HG03095 (cell line): ENCODE data around the gene ARHGDIB.

Experiments
- ATAC-seq: cut with Tn5 transposase; IDR thresholded peaks from one replicate; pipeline ENCODE4 v1.9.1; 2021; ENCODE audit warnings: moderate library complexity; ENCODE audit not compliant: unreplicated experiment

Gene ARHGDIB

DNA sequence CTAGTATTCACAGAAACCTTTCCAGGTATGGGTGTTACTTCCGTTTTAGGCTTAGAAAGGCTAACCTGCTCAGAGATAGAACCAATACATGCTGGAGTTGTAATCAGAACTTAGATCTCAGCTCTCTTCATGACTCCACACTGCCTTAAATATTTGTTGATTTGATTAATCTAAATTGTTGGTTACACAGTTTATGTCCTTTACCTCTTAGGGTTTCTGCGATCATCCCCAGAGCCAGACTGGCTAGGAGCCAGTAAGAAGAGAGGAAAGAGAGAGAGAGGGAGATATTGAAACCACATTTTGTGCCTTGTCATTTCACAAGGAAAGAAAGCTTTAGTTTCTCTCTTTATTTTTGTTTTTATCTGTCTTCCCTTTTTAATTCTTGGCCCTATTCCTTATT lies 58.9 kb downstream of the ARHGDIB start:
- ATAC-seq: no peak

DNA sequence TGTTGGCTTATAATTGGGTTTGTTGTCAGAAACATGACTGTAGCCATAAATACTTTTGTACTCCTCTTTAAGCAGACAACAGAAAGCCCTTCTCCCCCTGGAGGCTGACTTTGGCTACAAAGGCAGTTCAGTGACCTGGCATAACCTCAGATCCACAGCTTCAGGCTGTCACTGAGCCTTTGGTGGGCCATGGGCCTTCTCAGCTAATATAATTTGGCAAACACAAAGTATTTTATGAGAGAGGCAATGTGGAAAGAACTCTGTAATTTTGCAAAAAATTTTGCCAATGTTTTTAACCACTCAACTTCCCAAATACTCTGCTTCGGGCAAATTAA lies 60.2 kb downstream of the ARHGDIB start:
- no peak for ATAC-seq

DNA sequence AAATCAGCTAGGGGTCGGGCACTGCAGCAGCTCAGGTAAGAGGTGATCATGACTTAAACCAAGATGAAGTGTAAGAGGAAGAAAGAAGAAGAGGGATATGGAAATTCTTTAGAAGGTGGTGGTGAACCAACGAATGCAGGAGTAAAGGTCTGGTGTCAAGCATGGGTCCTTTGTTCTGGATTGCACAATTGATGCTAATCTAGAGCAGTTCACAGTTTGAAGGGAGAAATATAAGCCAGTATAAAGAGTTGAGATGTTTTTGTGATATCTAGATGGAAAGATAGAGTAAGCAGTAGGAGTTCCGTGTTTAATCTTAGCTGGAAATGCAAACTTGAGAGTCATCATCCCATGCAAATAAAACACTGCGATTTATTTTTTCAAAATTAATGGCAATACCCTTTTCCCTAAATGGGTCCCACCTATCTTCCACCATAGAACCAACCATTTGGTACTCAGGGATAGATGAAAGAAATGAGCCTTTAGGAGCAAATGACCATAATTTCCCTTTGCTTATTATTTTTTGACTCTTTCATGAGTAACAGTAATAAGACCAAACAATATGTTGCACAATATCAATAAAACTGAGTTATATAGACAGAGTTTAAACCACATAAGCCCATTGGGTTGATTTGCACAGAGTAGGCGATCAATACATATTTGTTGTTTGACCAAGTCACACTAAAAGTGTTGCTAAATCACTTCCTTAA lies 60.7 kb downstream of the ARHGDIB start:
- no peak for ATAC-seq

DNA sequence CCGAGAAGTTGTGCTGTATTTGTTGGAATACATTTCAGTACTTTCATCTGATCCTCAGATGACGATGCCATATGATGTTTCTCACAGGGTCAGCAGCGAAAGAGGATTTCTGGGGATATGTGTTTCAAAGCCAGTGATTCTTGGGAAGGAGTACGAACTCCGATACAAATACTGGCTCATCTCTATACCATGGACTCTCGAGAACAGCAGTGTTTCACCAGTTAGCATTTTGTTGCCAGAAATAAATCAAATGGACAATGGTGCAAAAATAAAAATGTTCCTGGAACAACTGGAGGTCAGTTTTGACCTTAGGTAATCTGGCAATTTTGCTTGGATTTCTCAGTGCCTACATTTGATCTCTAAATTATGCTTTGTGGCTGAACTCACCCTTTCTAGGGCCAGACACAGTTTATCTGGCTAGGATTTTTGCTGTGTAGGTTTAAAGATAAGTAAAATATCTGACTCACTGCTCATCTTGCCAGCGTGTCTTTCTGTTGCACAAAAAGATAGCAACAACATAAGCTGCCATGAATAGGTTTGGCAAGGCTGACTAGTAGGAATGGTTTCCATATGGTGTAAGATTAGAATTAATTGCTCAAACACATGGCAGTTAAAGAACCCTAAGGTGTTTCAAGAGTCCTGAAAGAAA lies 64.8 kb downstream of the ARHGDIB start:
- ATAC-seq: no peak

DNA sequence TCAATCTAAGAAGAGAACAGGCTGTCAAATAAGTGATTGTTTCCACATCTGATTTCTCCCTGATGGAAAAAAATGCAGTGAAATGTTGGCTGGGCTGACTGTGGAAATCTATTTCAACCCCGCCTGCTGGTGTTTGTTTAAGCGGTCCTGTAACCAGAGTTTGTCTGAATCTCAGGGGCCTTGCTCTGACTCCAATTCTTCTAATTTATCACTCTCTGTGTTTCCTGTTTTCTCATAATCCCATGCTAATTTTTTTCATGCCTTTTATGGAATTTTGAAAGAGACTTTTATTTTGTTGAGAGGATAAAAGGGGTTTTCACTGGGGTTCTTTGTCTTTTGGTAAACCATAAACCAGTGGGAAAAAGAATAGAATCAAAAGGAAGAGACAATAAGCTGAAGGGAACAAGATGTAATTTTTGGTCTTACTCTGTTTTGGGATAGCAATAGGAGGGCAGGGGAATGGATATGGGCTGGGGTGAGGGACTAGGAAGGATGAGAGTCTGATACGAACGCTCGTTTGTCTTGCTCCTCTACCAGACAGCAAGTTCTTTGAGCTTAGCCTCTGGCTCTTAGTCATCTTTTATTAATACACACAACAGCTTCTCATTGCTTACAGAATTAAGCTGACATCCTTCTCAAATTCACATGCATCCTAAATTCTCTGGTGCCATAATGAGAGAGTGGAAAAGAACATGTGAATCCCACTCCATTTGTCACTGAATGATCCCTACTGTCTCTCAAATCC lies 67.7 kb downstream of the ARHGDIB start:
- ATAC-seq: no peak

DNA sequence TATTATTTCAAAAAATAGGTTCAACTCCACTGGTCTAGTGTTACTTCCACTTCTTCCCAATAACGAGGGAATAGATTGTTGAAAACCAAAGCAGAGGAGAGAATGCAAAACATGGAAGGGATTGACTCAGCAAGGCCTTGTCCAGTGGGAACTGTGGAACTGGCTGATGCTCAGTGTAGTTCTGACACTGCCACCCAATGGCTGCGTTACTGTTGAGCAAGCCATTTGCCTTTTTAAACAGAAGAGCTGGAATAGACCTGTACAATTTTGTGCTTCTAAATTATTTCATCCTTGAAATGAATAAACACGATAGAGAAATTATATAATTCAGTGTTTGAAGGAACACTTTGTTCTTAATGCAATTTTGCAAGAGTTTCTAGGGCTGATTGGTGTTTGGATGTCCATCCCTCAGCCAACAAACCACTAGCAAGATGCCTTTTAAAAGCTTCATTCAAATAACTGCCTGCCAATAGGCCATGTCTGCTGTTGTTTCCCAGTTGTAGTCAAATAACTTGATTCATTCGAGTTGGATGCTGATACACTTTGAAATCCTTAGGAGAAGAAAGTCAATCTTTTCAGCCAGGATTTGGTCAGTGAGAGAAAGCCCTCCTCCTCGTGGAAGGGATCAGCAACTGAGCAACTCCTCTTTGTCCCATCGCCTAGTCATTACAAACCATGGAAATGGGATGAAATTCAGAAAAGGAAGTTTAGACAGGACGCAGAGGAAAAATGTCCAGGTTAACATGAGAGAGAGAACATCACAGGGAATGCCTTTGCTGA lies 68.5 kb downstream of the ARHGDIB start:
- no peak for ATAC-seq
